Glomerular visceral epithelial cell (primary cell): ENCODE measurements around the gene ARPC5L.
"Not testable (repeated sequence)": the region's sequence is repeated elsewhere in the genome, so short reads cannot be mapped to it uniquely, and the experiment has no call there.

Experiments
- DNase-seq: peaks from one replicate; pipeline ENCODE4 v3.0.0-alpha.2; 2016; ENCODE audit errors: extremely low spot score

Gene ARPC5L

DNA sequence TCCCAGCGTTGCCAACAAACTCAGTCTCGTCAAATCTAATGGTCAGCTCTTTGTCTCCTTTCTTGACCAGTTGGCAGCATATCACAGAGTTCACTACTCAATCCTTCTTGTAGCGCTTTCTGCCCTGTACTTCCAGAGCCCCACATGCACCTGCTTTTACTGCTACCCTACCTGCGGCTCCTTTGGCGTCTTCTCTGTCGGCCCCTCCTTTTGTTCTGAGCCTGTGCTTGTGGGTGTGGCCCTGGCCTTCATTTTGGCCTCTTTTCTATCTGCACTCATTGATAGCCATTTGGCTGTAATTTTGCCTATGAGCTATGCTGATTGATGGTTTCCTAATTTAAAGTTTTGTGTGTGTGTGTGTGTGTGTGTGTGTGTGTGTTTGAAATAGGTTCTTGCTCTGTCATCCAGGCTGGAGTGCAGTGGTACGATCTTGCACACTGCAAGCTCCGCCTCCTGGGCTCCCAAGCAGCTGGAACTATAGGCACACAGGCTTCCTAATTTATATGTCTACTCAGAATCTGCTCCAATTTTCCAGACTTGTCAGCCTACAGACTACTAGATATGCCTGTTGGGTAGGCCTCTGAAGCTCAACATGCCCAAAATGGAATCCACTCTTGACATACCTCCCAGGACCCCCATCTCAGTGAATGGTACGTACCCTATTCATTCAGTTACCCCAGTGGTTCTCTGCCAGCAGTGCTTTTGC is 32.3 kb downstream of the ARPC5L start:
- DNase-seq = no peak

DNA sequence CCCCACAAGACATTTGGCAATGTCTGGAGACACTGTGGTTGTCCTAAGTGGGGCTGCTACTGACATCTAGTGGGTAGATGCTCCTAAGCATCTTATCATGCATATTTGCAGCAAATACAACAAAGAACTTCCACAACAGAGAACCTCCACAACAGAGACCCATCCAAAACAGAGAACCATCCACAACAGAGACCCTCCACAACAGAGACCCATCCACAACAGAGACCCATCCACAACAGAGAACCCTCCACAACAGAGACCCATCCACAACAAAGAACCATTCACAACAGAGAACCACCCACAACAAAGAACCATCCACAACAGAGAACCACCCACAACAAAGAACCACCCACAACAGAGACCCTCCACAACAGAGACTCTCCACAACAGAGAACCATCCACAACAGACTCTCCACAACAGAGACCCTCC is 32.8 kb downstream of the ARPC5L start:
- peak; percentile 43 for DNase-seq

DNA sequence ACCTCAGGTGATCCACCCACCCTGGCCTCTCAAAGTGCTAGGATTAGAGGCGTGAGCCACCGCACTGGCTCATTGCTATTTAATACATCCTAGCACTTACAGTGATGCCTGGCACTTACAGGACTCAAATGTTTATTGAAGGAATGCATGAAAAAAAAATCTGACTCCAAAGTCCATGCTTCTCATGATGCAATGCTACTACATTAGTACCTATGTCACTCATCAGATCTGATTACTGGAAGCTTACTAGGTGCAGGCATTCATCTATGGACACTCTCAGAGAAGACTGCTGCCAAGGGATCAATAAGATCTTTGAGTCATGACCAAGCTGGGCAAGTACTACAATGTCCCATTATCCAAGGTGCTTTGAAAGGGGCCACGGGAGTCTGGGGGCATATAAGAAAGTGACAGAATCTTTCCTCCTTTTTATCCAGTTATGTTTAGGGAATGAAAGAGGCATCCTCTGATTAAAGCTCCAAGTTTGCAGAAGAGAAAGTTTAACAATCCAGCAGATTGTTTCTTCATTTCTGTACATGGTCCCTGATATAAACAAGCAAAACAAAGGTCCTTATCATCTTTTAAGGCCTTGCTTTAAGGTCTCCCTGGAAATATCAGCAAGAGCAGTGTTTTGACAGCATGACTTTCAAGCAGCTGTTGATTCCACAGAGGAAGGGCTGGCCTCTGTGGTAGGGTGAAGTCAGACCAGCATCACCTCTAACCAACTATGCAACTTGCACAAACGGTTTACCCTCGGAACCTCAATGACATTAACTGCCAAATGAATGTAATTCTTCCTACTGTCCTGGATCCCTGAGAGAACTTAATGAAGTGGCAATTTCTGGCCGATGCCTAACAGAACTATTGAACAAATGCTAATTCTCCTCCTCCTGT is 35.9 kb downstream of the ARPC5L start:
- DNase-seq = no peak

DNA sequence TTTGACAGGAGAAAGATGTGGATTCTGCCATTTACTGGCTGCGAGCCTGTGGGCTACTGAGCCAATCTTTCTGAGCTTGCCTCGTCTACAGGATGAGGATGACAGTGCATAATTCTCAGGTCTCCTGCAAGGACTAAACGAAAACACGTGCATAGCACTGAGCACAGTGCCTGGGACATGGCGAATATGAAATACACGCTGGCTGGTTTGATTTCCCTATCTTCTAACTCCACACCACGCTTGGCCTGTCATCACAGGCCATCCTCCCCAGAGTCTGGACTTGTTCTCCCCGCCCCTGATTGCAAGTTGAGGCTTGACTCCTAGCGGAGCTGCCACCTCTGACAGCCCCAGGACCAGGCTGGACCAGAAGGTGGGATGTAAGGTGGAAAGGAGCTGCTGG is 37.9 kb downstream of the ARPC5L start:
- DNase-seq = no peak

DNA sequence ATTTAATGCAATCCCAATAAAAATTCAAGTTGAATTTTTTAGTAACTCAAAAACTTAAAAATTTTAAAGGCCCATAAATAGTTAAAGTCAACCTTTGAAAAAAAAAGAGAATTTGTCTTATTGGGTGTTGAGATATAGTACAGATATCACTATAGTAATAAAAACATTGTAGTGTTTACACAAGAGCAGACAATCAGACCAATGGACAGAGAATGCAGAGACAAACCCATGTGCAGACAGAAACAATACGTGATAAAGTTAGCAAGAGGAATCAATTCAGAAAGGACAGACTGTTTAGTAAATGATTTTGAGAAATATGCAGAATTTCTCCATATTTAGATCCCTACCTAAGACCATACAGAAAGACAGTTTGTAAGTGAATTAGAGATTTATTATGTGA is 45.0 kb downstream of the ARPC5L start:
- DNase-seq = no peak

DNA sequence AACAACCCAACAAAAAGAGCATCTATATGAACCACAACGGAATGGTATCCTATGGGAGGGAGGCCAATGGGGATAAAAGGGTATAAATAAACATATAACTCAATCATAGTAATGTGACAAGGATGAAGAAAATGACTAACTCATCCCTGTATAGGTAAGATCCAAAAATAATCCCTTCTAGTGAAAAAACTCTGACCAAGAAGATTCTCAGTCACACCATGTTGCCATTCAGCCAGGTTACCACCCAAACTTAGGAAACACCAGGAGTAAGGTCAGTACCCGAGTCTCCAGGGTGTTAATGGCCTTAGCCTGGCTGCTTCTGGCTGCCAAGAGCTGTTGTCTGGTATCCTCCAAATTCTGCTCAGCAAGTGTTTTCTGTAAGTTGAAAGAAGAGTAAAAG is 46.2 kb downstream of the ARPC5L start:
- no peak for DNase-seq

DNA sequence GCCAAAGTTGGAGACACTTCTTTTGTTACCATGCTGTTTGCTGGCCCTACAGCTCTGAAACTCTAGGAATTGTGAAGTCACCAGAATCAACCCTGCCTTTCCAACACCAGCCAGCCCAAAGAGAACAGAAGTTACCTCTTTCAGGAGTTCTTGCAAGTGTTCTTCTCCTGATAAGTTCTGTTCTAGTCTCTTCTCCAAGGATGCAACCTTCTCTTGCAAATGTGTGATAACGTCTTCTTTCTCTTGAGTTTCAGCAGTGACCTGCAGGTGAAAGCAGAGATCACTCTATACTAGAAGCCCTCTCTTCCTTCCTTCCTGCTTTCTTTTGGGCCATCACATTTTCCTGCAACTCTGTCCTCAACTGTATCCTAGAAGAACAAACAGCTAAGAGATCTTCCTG is 49.8 kb downstream of the ARPC5L start:
- DNase-seq = no peak

DNA sequence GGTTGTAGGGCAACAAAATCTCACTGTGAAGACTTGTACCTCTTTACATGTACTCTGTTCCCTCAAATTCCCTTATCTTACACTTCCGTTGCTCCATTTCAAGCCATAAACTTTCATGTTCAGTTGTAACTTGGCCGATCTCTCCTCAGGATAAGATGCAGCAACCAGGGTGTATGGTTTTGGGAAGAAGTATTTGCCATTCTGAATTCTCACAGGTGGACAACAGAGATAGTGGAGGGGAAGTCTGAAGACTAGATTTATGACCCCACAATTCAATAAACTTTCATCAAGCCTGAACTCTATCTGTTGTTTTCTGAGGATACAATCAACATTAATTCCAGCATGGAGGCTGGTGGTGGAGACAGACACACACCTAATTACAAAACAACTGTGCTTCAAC is 51.4 kb downstream of the ARPC5L start:
- DNase-seq = no peak

DNA sequence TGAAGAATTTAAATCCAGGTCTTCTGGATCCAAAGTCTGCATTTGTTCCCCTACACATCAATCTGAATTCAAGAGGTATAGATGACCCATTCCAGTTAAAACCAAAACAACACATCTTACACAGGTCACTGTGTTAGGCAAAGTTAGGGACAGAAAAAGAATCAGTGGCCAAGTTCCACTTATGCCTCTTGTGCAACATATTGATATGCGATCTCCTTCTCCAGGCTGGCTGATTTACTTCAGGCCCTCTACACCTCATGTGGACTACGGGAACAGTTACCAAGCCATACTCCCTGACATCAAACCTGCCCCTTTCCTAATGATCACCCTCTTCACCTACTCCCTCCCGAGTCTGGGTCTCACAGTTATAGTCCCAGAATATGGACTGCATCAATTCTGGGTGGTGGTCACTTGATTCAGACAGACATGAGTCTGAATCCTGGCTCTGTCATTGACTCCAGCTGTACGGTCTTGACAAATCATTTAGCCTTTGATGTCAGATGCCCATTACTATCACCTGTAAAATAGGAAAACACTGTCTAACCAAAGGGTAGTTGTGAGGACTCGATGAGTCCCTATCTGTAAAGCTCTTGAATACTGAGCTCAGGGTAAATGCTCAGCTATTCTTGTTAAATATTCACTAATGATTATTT is 52.9 kb downstream of the ARPC5L start:
- no peak for DNase-seq

DNA sequence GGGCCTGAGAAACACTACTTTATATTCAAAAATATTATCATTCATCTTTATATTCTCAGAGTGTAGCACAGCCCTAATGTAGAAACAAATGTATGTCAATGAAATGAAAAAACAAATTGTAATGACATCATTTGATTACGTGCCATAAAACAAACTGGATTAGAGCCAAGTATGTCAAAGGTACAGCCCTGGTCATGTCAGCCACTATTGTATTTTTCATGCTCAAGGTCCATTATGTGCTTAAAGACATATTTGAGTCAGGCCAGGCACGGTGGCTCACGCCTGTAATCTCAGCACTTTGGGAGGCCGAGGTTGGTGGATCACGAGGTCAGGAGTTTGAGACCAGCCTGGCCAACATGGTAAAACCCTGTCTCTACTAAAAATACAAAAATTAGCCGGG is 58.5 kb downstream of the ARPC5L start:
- not testable (repeated sequence) for DNase-seq
